HG02798 (cell line): ENCODE data around the gene NFKBIE.

Source experiments
- ATAC-seq: cut with Tn5 transposase; IDR thresholded peaks from one replicate; pipeline ENCODE4 v1.9.1; 2021; ENCODE audit warnings: mild to moderate bottlenecking; ENCODE audit not compliant: unreplicated experiment, poor library complexity

The NFKBIE gene

DNA sequence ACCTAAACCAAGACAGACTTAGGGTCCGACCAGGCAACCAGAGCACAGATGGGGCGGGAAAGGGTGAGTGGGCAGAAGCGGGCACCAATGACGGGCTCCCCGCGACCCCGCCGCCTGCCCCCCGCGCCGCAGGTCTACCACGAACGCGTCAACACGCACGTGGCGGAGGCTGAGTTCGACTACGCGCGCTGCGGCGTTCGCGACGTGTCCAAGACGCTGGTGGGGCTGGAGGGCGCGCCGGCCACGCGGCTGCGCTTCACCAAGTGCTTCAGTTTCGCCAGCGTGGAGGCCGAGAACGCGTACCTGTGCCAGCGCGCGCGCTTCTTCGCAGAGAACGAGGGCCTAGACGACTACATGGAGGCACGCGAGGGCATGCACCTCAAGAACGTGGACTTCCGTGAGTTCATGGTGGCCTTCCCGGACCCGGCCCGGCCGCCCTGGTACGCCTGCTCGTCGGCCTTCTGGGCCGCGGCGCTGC, 10.0 kb upstream of the NFKBIE start:
- ATAC-seq = no peak

DNA sequence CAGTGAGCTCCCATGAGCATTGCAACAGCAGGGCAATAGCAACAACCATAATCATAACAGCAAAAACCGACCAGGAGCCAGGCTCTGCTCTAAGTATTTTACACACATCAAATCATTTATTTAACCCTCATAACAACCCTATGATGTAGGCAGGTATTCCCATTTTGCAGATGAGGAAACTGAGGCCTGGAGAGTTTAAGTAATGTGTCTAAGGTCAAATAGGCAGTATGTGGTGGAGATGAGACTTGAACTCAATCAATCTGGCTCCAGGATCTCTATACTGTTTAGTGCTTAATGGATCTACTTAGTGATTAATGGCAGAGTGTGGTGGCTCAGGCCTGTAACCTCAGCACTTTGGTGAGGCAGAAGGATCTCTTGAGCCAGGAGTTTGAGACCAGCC, 8.3 kb upstream of the NFKBIE start:
- ATAC-seq = no peak

DNA sequence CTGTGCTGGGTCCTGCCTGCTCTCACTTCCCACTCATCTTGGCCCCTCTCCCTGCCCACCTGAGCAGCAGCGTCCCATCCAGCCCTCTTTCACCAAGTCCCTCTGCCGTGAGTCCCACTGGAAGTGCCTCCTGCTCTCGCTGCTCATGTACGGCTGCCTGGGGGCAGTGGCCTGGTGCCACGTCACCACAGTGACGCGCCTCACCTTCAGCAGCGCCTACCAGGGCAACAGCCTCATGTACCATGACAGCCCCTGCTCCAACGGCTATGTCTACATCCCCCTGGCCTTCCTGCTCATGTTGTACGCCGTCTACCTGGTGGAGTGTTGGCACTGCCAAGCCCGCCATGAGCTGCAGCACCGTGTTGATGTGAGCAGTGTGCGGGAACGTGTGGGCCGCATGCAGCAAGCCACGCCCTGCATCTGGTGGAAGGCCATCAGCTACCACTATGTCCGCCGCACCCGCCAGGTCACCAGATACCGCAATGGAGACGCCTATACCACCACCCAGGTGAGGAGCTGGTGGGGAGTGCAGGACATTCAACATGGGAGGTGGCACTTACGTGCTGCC, 7.7 kb upstream of the NFKBIE start:
- ATAC-seq = no peak

DNA sequence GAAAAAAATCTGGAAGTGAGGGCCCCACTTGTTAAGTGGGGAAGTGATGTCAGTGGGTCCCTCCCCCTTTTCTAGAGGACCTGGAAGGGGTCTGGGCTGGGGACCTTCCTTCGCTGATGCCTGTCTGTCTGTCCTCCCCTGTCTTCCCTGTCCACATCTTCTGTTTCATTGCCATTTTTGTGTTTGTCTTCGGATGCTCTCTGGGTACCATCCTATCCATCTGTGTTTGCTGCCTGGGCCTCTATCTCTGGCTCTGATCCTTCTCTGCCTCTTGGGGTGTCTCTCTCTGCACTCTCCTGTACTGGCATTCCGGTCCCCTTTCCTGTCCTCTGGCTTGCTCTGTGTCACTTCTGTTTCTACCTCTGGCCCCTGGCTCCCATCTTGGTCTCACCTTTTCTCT, 7.2 kb upstream of the NFKBIE start:
- no peak for ATAC-seq

DNA sequence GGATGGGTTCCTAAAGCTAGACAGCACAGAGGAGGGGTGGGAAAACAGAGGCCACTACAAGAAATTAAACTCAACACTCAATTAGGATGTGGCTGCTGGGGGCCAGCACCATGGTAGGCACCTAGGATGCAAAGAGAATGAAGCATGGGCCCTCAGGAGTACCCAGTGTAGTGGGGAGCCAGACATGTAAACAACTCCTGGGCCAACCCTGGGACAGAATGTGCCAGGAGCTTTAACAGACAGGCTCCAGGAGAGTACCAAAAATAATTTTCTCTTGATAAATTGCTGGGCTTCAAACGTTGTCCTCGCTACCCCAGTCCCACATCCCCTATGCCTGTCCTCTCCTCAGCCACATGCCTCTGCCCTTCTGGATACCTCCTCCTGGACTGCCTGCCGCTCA, 6.6 kb upstream of the NFKBIE start:
- ATAC-seq = no peak

DNA sequence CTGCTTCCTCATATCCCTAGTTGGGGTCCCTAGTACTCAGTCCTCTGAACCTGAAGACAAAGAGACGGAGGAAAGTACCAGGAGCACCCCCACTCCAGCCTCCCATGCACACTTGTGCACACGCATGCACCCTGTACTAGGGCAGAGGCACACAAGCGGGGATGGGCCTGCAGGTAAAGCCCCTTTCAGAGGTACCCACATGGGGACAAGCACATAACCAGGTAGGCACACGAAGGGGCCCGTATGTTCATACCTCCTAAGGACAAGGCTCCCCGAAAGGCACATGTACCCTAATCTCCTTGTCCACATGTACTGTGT, 6.0 kb upstream of the NFKBIE start:
- ATAC-seq = no peak

DNA sequence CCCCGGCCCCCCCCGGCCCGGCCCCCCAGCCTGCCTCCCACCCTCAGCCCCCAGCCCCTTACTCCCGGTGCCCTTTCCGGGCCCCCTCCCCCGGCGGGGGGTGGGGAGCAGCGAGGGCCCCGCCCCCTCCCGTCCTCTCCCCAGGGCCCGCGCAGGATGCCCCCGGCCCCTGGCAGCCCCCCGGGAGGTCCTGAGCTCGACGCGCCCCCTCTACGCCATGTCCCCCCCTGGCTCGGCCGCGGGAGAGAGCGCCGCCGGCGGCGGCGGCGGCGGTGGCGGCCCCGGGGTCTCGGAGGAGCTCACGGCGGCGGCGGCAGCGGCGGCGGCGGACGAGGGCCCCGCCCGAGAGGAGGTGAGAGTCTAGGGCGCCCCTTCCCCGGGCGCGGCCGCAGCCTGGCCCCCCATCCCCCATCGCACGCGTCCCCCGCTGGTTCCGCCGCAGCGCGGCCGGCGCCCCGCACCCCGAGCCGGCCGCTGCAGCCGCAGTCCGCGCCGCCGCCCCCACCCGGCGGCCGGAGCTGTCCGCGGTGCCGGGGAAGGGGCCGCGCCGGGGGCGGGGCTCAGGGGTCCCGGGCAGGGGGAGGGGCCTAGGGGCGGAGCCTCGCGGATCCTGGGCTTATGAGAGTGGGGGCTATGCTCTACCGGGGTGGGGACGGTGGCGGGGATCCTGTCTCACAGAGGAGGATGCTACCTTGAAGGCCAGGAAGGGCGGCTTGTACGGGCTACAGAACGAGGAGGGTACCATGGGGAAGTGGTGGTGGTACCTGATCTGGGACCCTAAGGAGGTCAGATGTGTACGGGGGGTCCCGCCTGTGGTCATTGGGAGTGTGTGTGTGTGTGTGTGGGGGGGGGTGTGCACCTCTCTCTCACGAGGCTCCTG, 5.4 kb upstream of the NFKBIE start:
- no peak for ATAC-seq

DNA sequence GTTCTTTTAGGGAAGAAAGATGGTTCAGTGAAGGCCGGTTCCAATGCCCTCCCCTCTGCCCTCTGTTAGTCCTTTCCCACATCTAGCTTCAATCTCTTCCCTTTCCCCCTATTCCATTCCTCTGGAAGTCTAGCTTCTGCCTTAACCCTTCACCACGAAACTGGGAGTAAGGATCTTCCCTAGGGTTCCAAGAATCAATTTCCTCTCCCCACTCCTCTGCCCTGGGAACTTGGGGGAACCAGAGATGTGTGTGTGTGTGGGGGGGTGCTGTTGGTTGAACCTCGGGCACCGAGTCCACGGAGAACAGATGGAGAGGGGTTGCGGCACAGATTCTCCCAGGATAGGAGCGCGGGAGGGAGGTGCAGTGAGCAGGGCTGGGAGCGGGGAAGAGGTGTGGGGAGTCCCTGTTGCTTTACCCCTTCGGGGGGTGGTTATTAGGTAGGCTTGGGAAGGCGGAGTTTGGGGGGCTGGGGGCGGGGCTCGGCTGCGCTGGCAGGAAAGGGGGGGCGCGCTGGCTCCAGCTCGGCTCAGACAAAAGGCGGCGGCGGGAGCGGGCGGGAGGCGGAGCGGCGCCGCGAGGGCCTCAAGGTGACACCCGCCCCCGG, 4.7 kb upstream of the NFKBIE start, which contains the start of gene TMEM151B:
Gene TMEM151B (plus strand): TSS at position 530 of the 605 bp plus-strand sequence. CDS start 293 bp downstream, outside the sequence.
- ATAC-seq = no peak

DNA sequence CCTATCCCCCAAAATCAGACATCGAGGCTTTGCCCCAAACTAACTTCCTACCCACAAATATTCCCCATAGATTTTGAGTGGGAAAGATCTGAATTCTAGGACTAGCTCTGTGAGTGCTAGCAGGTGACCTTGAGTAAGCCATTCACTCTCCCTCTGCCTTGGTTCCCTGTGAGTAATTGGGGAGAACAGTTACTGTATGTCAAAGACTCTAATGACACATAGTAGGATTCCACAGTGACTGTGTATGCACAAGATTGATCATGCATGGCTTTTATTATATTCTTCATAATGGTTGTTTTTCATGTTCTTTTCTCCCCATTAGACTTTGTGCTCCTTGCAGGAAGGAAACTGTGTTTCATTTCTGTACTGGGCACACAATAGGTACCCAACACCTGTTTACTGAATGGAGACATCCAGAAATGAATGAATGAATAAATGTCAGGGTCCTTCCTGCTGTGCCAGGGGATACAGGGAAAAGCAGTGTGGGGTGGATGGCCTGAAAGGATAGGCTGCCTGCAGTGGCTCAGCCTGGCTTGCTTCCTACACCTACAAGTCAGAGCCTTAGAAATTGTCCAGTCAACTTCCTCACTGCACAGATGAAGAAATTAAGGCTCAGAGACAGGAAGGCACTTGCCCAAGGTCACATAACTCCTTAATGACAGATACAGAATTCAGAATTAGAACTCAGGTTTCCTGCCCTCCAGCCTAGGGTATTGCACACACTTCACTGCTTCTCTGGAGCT, 4.0 kb upstream of the NFKBIE start:
- no peak for ATAC-seq

DNA sequence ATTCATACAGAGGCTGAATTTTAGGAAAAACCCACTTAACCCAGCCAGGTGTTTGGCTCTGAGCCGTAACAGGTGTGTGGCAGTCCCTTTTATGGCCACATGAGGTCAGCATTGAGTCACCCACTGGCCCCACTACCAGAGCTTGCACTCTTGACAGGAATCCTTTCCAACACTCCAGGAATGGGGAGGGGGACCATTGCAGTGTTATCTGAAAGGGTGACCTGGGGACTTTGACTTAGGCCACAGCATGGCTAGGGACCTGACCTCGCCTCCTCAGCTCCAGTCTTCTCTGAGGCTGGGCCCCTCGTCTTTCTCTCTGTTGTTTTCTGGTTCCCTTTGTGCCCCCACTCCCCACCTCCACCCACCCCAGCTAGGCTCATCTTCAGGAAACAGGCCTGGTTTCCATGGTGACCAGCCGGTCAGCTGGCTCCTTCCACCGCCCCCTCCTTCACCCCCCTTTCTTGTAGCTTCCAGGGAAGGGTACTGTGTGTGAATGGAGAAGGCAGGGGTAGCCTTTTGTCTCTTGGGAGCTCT, 2.8 kb upstream of the NFKBIE start:
- no peak for ATAC-seq

DNA sequence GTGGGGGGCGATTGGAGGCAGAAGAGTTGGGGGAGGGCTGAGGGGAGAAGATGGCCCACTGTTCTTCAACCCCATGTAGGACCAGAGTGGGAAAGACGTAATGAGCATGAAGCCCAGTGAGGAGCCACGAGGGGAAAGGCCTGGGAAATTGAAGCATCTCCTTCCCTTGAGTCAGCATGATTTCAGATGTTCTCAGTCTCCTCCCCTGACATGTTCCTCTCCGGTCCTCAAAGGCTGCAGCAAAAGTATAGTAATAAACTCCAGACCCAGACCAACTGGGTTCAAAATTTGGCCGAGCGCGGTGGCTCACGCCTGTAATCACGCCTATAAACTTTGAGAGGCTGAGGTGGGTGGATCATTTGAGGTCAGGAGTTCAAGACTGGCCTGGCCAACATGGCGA, 1.9 kb upstream of the NFKBIE start:
- no peak for ATAC-seq

DNA sequence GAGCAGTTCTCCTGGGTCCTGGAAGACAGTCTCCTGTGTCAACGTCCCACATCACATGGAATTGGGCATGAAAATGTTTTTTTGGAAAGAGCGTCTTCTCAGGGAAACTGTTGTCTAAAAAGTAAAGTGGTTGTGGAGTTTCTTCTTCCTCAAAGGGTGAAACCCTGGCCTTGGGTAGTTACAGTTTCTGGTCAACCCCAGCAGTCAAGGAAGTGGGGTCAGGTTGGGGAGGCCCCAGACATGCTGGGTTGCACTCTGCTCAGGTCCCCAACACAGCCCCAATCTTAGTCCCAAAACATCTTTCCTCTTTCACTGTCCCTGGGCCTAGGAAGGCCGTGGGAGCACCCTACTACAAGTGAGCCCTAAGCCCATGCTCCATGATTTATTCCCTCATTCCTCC, 996 bp upstream of the NFKBIE start:
- peak; percentile 32 for ATAC-seq

DNA sequence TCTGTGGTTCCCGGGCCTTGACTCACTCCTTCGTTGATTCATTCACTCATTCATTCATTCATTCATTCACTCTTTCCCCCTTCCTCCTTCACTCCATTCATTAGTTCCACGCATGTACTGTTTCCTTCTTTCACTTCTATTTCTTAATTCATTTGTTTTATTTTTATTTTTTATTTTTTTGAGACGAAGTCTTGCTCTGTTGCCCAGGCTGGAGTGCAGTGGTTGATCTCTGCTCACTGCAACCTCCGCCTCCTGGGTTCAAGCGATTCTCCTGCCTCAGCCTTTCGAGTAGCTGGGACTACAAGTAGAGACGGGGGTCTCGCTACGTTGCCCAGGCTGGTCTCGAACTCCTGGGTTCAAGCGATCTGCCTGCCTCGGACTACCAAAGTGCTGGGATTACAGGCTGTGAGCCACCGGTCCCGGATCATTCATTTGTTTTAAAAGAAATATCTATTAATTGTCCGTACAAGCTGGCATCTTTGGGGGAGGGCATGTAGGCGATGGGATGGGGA, 427 bp upstream of the NFKBIE start:
- no peak for ATAC-seq

DNA sequence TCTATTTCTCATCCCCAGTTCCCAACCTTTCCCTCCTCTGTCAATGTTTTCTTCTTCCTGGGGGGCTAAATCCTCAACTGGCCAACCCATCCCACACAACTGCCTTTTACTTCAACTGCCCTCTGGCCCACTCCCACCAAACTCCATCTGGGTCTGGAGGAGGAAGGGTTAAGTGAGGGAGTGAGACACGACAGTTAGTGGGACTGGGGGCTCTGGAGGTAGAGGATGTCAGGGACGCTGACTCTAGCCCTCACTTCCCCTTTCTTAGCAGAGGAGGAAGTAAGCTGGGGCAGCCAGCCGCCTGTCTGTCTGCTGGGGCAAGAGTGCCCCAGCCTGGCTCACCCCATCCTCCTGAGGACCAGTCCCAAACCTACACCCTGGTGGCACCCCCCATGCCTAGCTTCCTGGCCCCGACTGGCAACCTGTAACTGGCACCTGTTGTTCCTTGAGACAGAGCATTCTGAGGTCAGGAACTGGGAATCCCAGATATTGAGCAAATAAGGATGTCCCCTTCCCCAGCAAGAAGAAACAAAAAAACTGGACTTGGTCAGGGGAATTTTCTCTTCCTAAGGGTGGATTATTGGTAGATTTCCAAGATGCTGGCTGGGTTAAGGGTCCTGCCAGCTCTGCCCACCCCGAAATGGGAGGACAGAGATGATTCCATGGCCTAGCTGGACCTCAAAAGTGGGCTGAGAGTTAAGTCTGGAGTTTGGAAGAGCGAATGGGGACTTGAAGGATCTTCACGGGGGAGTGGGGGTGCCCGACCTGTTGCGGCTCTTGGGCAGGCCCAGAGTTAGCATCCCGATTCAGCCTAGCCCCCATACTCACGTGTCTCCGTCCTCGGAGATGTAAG, 971 bp downstream of the NFKBIE start:
- peak; percentile 25 for ATAC-seq

DNA sequence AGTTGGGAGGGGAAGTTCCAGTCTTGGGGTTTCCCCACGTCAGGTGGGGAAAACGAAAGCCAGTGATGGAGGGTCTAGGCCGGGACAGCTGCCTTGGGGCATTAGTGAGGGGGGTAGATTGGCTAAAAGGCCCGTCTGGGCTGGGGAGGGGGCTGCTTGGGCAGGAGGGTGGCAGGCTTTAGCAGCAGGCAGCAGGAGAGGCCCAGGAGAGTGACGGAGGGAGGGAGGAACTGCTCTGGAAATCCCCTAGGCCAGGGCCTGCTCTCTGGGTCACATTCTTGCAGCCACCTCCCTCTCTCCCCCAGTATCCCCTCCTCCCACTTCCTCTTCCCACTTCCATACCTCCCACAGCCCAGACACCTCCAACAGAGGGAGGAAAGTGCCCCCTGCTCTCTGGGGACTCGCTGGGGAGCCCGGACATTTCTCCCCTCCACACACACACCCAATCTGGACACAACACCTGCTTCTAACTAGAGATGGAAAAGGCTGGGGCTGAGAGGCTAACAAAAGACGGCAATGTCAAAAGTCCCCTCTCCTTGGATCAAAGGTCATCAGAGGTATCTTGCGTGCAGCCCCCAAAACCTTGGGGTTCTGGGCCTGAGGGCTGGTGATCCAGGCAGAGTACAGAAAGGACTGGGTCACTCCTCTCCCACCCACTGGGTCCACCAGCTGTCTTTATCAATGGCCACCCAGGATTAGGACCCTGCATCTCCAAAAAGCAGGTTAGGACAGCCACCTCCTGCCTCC, 1.8 kb downstream of the NFKBIE start:
- no peak for ATAC-seq

DNA sequence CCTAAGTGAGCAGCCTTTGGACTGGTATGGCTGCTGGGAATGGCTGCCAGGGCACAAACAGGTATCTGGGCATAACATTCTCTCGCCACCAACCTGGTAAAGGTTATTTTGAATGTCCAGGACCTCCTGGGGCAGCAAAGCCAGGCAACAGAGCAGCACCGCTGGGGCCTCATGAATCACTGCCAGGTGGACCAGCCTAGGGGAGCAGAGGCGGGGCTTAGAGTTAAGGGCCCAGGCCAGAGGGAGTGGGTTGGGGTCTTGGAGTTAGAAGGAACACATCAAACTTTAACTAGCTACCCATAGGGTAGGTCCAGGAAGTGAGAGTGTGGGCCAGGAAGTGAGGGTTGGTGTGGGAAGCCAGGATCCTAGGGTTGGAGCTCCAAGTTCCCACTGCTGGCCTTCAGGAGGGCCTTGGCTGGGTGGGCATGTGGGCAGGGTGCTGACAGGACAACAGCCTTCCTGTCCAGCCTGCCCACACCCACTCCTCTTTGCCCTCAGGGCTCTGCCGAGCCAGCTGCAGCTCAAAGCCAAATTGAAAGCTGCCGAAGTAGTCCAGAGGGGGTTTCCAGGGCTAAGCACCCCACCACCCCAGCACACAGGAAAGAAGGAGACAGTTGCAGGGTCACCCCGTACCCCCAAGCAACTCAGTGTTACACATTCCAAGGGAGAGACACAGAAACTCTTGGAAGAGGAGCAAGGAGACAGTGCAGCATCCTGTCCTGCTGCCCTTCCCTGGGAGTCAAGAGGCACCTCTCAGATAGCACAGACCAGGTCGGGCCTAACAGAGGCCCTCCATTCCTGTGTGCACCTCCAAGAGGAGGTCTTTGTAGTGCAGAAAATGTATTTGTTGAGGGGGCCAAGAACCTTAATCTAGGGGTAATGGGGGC, 2.6 kb downstream of the NFKBIE start:
- no peak for ATAC-seq

DNA sequence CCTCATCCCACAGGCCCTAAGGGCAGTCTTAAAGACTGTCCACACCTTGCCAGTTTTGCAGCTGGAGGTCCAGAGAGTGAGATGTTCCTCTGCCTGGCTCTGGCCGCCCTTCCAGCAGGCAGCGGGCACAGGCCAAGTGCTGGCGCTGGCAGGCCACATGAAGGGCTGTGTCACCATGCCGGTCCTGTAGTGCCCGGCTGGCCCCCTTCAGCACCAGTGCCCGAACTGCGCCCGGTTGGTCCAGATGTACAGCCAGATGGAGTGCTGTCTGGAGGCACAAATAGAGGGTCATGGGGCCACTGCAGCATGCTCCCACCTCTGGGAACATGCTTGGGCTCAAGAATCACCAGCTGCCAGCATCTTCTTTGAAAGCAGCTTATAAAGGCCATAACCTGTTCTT, 3.8 kb downstream of the NFKBIE start:
- ATAC-seq = no peak
